ENCODE results near the gene UBP1.

- TF ChIP-seq CTCF (IDR thresholded peaks at IDR 0.05) (no peak), EZH2 (IDR thresholded peaks at IDR 0.05) (no peak), EZH2phosphoT487 (IDR thresholded peaks at IDR 0.05) (no peak)
Observed at GRCh38 chr3:33364531-33365128, 75.6 kb downstream of the UBP1 start.
